ENCODE data around the gene CINP. TPM values are rescaled to one million over a fixed set of nuclear protein-coding genes. Genes with fewer than 3 reads are reported as not detected.
A peak's percentile ranks its signal among the peaks of the same experiment; 100 is the strongest.

The CINP gene
- total and polyA plus RNA-seq, 9 of the 15 experiments (the other 6 are each of a cell fraction or from before 2014, with no cell fraction given), result 36.3 to 63.2 (median 43.7) TPM

GRCh38 chr14:102314242-102315011 is 48.3 kb downstream of the CINP start (continued):
- TF ChIP-seq ARID4B (CRISPR knock-in tag; IDR thresholded peaks at IDR 0.05) (0 out of 2 replicates have a peak, but pooled peaks have one; percentile 33), ZNF586 (CRISPR knock-in tag; conservative IDR thresholded peaks at IDR 0.05) (no peak), KAT2B (IDR thresholded peaks at IDR 0.05; ENCODE audit: low read depth, low read length) (no peak), ATF7 (IDR thresholded peaks at IDR 0.05) (peak; percentile 60; the same call in 1 of the 2 replicates), NRF1 (conservative IDR thresholded peaks at IDR 0.05 in 1 of 2, IDR thresholded peaks at IDR 0.05 in 1 of 2) (0 out of 4 replicates have a peak, but pooled peaks of 1 of the 2 experiments have one; percentile 27), HDAC8 (tag; IDR thresholded peaks at IDR 0.05) (no peak), RBM15 (IDR thresholded peaks at IDR 0.05; ENCODE audit: insufficient read depth, low read length) (no peak), USF1 (CRISPR knock-in tag; IDR thresholded peaks at IDR 0.05) (peak; percentile 83), NCOA6 (IDR thresholded peaks at IDR 0.05) (peak; percentile 54; the same call in 1 of the 2 replicates), ETV1 (tag; conservative IDR thresholded peaks at IDR 0.05; ENCODE audit: low read depth) (no peak), CBX5 (IDR thresholded peaks at IDR 0.05; ENCODE audit: borderline replicate concordance, low read depth) (no peak), FOXK2 (conservative IDR thresholded peaks at IDR 0.05 in 1 of 2, IDR thresholded peaks at IDR 0.05 in 1 of 2; ENCODE audit: low read depth in 2 of 2) (0 out of 4 replicates have a peak, but pooled peaks of 1 of the 2 experiments have one; percentile 22), RBFOX2 (IDR thresholded peaks at IDR 0.05; ENCODE audit: low read depth, low read length) (peak; percentile 65), NELFE (IDR thresholded peaks at IDR 0.05; ENCODE audit: insufficient read depth, insufficient read length) (no peak), ARHGAP35 (IDR thresholded peaks at IDR 0.05; ENCODE audit: partially characterized antibody) (no peak), POLR2AphosphoS2 (IDR thresholded peaks at IDR 0.05; ENCODE audit: low read length) (no peak), ZNF217 (CRISPR knock-in tag; IDR thresholded peaks at IDR 0.05) (no peak), YY1 (IDR thresholded peaks at IDR 0.05; ENCODE audit: borderline replicate concordance in 1 of 3, control insufficient read depth in 1 of 3, extremely low read depth in 1 of 3, insufficient read depth in 3 of 3, insufficient read length in 1 of 3, insufficient replicate concordance in 2 of 3, low read depth in 1 of 3, low read length in 2 of 3) (peak in 2 of 3 experiments; percentile 44 to 67)
- TF ChIP-seq, protein P1, sequence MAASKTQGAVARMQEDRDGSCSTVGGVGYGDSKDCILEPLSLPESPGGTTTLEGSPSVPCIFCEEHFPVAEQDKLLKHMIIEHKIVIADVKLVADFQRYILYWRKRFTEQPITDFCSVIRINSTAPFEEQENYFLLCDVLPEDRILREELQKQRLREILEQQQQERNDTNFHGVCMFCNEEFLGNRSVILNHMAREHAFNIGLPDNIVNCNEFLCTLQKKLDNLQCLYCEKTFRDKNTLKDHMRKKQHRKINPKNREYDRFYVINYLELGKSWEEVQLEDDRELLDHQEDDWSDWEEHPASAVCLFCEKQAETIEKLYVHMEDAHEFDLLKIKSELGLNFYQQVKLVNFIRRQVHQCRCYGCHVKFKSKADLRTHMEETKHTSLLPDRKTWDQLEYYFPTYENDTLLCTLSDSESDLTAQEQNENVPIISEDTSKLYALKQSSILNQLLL (CRISPR knock-in tag; IDR thresholded peaks at IDR 0.05; ENCODE audit: borderline replicate concordance), result no peak
